Mucosa of rectum (tissue), 2 donors: ENCODE measurements around the gene HS1BP3.

Experiments
- H3K27ac ChIP-seq, 2 donors: one replicate each; pipeline ENCODE4 v1.7.0; 2013; ENCODE audit warnings: inconsistent platforms in 2 of 2, low read depth in 2 of 2, low read length in 2 of 2
- H3K27me3 ChIP-seq, 2 donors: one replicate each; pipeline ENCODE4 v1.7.0; 2013; ENCODE audit warnings: low read length in 2 of 2; ENCODE audit not compliant: control insufficient read depth in 2 of 2, insufficient read depth in 2 of 2
- H3K36me3 ChIP-seq, 2 donors: one replicate each; pipeline ENCODE4 v1.7.0; 2013; ENCODE audit warnings: low read length in 2 of 2; ENCODE audit not compliant: control insufficient read depth in 2 of 2, insufficient read depth in 2 of 2
- H3K4me1 ChIP-seq, 2 donors: one replicate each; pipeline ENCODE4 v1.7.0; 2013; ENCODE audit warnings: low read length in 2 of 2, mild to moderate bottlenecking in 1 of 2; ENCODE audit not compliant: control insufficient read depth in 2 of 2, insufficient read depth in 2 of 2
- H3K4me3 ChIP-seq, 2 donors: one replicate each; pipeline ENCODE4 v1.7.0; 2013; ENCODE audit warnings: low read length in 2 of 2
- H3K9ac ChIP-seq, 2 donors: one replicate each; pipeline ENCODE4 v1.7.0; 2013; ENCODE audit warnings: low read length in 2 of 2, low read depth in 1 of 2, mild to moderate bottlenecking in 1 of 2
- H3K9me3 ChIP-seq, 2 donors: one replicate each; pipeline ENCODE4 v1.7.0; 2013; ENCODE audit warnings: low read length in 2 of 2; ENCODE audit not compliant: control insufficient read depth in 2 of 2
- donor health status: healthy.
- donor health status: Normal muscosa, but diverticular disease.

HS1BP3 gene

GRCh38 chr2:20617892-20618467 is 32.9 kb downstream of the HS1BP3 start:
- Histone ChIP-seq H3K9ac (peak overlapping the region; percentile 49 to 52), H3K27me3 (no peaks in the 10 kb centered on the region), H3K4me1 (peaks cover 35 to 42% of the 10 kb centered on the region in 2 donors), H3K4me3 (no peak overlapping the region), H3K9me3 (no peaks in the 10 kb centered on the region), H3K36me3 (peaks cover 19 to 27% of the 10 kb centered on the region in 2 donors), H3K27ac (peak overlapping the region; percentile 87 to 91)

- no peak overlapping the region for H3K4me3 ChIP-seq
These were observed 33.8 kb downstream of the HS1BP3 start for GRCh38 chr2:20617081-20617575.

GRCh38 chr2:20616341-20616871 is 34.5 kb downstream of the HS1BP3 start:
- no peaks in the 10 kb centered on the region for H3K9me3 ChIP-seq
- peaks cover 6 to 13% of the 10 kb centered on the region in 2 donors for H3K36me3 ChIP-seq
- H3K4me3 ChIP-seq: no peak overlapping the region
- peak overlapping the region; percentile 87 to 91 for H3K27ac ChIP-seq
- H3K4me1 ChIP-seq: peaks cover 39 to 45% of the 10 kb centered on the region in 2 donors
- peak overlapping the region in 1 of 2 donors; percentile 42 for H3K9ac ChIP-seq
- no peaks in the 10 kb centered on the region for H3K27me3 ChIP-seq

More at GRCh38 chr2:20617081-20617575, 33.8 kb downstream of the HS1BP3 start:
- Histone ChIP-seq H3K9me3 (no peaks in the 10 kb centered on the region), H3K27me3 (no peaks in the 10 kb centered on the region), H3K27ac (peak overlapping the region; percentile 87 to 91), H3K4me1 (peaks cover 35 to 42% of the 10 kb centered on the region in 2 donors), H3K36me3 (peaks cover 11 to 19% of the 10 kb centered on the region in 2 donors), H3K9ac (peak overlapping the region in 1 of 2 donors; percentile 49)

GRCh38 chr2:20615466-20616241 is 35.2 kb downstream of the HS1BP3 start:
- Histone ChIP-seq H3K9me3 (no peaks in the 10 kb centered on the region), H3K4me1 (peaks cover 39 to 45% of the 10 kb centered on the region in 2 donors), H3K9ac (no peak overlapping the region), H3K27ac (peak overlapping the region; percentile 87 to 91), H3K4me3 (no peak overlapping the region), H3K27me3 (no peaks in the 10 kb centered on the region), H3K36me3 (peaks cover 4 to 5% of the 10 kb centered on the region in 2 donors)

- peak overlapping the region; percentile 66 to 91 for H3K27ac ChIP-seq
- no peaks in the 10 kb centered on the region for H3K27me3 ChIP-seq
- H3K36me3 ChIP-seq: peaks cover 0 to under 1% of the 10 kb centered on the region in 2 donors
- H3K9me3 ChIP-seq: no peaks in the 10 kb centered on the region
- H3K4me3 ChIP-seq: no peak overlapping the region
- H3K9ac ChIP-seq: peak overlapping the region in 1 of 2 donors; percentile 10
- peaks cover 39 to 45% of the 10 kb centered on the region in 2 donors for H3K4me1 ChIP-seq
These were observed 35.8 kb downstream of the HS1BP3 start for GRCh38 chr2:20615068-20615465.

GRCh38 chr2:20614201-20615067 is 36.5 kb downstream of the HS1BP3 start:
- no peaks in the 10 kb centered on the region for H3K36me3 ChIP-seq
- H3K27me3 ChIP-seq: no peaks in the 10 kb centered on the region
- no peaks in the 10 kb centered on the region for H3K9me3 ChIP-seq
- H3K4me3 ChIP-seq: no peak overlapping the region
- peaks cover 39 to 45% of the 10 kb centered on the region in 2 donors for H3K4me1 ChIP-seq
- peak overlapping the region; percentile 66 to 91 for H3K27ac ChIP-seq
- H3K9ac ChIP-seq: peak overlapping the region in 1 of 2 donors; percentile 10

- Histone ChIP-seq H3K4me3 (no peak overlapping the region), H3K9me3 (no peaks in the 10 kb centered on the region), H3K27me3 (no peaks in the 10 kb centered on the region), H3K9ac (peak overlapping the region in 1 of 2 donors; percentile 41), H3K36me3 (no peaks in the 10 kb centered on the region), H3K27ac (peak overlapping the region in 1 of 2 donors; percentile 91), H3K4me1 (peaks cover 30 to 39% of the 10 kb centered on the region in 2 donors)
These were observed 37.7 kb downstream of the HS1BP3 start for GRCh38 chr2:20612925-20613916.

- no peaks in the 10 kb centered on the region for H3K27me3 ChIP-seq
- H3K9ac ChIP-seq: no peak overlapping the region
- H3K9me3 ChIP-seq: peaks cover 0 to 2% of the 10 kb centered on the region in 2 donors
- peak overlapping the region; percentile 72 to 82 for H3K27ac ChIP-seq
- no peaks in the 10 kb centered on the region for H3K36me3 ChIP-seq
- no peak overlapping the region for H3K4me3 ChIP-seq
- peaks cover 19 to 25% of the 10 kb centered on the region in 2 donors for H3K4me1 ChIP-seq
These were observed 39.0 kb downstream of the HS1BP3 start for GRCh38 chr2:20611844-20612356.
